A204.1 (cell line): ENCODE results near the gene CCDC12.

Experiments used
- FAIRE-seq: peaks from 2 replicates; lab custom pipeline; 2012; peaks lifted over from hg19 to GRCh38; lab: Jason Lieb, UNC

Gene CCDC12

DNA sequence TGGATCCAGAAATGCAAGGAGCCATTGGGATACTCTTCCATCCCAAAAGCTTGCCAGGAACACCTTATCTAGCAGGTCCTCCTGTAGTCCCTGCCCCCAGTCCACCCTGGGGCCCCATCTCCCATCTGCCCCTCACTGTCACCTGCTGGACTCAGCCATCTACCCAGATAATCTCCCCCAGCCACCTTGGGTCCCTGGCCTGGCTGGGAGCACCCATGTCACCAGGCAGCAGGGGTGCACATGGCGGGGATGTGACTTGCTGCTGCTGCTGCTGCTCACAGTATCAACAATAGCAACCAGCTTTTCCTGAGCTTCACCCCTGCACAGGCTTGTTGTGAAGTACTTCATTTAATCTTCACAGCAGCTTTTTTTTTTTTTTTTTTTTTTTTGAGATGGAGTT lies 86.4 kb downstream of the CCDC12 start:
- FAIRE-seq = no peak

DNA sequence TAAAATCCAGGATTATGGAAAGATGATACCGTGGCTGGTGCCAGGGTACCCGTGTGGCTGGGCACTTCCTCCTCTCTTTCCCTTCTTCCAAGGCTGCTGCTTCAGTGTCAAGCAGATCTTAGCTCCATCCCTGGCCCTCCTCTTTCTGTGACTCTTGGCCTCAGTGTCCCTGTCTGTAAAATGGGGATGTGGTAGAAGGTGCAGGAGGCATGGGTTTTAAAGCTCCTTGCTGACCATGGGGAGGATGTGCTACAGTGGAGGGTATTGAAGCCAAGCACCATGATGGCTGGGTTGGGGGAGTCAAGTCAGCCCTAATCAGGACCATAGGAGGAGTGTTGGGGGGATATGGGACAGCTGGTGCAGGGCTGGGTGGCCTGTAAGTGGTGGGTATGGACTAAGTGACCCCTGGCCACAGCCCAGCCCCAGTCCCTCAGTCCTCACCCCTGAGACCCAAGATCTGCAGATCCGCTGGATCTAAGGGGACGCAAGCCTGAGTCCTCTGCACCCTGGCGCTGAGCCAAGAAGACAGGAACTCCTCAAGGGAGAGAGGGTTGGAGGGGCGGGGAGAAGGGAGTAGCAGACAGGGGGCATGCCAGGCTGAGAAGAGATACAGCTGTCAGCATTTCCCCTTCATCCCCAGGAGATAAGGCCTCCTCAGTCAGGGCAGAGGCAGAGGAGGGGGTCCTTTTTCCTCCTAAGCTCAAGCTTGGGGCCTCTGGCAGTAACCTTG lies 87.0 kb downstream of the CCDC12 start:
- FAIRE-seq = no peak

DNA sequence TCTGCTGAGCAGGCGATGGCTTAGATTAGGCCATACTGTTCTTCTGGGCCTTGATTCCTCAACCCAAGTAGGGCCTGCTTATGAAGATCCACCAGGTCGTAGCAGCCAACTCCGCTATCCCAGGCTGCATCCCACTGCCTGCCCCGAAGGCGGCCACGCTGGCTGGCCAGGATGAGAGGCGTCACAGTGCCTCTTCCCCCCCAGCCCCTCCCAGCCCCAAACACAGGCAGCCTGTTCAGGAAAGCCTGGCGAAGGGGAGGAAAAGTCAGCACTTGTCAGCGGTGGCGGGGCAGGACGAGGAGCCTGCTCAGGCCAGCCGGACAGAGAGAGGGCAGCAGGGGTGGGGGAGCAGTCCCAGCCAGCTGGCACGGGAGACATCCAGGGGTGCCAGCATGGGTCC lies 87.8 kb downstream of the CCDC12 start:
- no peak for FAIRE-seq

DNA sequence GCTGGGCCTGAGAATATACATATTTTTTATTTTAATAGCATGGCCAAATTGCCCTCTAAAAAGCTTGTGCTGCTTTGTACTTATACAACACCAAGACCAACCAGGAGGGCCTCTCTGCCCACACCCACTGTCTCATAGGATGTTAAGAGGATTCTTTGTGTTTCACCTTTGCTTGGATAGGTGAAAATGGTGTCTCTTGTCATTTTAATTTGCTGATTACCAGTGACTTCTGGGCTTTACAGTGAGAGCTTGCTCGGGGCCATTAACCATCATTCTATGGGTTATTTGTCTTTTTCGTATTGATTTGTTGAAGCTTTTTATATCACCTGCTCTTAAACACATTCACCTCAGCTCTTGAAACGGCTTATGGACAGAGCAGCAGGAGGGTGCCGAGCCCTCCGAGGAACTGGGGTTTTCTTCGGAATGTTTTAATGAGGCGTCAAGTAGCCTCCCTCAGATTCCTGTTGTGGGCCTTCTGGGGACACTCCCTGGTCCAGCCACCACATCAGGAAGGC lies 88.5 kb downstream of the CCDC12 start:
- FAIRE-seq = no peak

DNA sequence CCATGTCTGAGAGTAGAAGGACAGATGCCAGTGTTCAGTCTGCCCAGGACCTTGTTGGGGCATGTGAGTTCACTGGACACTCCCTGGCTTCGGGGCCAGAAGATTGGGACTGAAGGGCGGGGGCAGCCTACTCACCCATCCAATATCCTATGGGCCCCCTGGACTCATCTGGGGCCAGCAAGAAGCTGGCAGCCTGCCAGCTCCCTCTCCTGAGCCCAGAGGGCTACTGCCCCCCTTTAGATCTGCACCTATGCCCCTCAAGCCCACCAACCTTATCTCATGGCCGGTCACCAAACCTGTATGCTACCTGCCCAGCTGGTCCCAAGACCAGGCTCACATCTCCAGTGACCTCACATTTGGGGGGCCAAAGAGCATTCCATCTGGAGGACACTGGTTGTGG lies 90.9 kb downstream of the CCDC12 start:
- no peak for FAIRE-seq

DNA sequence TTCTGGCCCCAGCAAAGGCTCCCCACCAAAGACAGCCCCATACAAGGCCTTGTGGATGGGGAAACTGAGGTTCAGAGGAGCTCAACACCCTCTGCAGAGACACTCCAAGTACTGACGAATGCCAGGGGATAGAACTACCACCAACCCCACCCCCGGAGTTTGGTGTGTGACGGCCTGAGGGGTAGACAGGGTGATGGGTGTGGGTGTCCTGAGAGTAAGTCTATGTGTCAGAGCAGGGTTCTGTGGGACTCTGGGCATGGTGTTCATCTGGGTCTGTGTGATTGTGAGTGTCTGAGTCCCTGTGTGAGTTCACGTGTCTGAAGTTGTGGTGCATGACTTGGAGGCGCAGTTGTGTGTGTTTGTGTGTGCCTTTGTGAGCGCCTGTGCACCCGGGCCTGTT lies 91.6 kb downstream of the CCDC12 start:
- no peak for FAIRE-seq

DNA sequence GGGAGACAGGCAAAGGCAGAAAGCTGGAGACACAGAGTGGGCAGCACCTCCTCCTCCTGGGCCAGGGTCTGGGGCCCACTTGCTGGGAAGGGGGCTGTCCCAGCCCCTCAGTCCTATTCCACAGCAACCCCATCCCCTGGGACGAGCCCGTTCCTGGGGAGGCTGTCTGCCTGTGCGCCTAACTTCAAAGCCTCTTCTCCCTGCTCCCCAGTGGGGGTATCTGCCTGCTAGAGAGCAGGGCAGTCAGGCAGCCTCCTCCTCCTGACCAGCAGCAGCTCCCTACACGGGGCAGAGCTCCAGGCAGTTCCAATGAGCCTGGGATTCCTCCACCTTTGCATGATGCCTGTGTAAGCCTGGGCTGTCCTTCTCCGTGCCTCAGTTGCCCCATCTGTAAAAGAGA lies 92.1 kb downstream of the CCDC12 start:
- FAIRE-seq = no peak

DNA sequence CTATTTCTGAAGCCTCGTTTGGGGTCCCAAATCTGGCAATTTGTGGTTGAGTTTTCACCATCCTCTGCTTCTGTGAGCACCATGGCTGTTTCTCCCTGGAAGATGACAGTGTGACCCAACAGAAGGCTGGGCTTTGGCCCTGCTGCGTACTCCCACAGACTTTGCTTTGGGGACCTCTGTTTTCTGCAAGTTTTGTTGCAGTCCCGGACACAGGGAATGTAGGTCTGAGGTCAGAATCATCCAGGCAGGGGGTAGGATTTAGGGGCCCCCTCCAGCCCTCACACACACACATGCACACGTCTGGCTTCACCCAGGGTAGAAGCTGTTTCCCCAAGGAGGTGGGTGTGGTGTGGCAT lies 92.7 kb downstream of the CCDC12 start:
- FAIRE-seq = no peak

DNA sequence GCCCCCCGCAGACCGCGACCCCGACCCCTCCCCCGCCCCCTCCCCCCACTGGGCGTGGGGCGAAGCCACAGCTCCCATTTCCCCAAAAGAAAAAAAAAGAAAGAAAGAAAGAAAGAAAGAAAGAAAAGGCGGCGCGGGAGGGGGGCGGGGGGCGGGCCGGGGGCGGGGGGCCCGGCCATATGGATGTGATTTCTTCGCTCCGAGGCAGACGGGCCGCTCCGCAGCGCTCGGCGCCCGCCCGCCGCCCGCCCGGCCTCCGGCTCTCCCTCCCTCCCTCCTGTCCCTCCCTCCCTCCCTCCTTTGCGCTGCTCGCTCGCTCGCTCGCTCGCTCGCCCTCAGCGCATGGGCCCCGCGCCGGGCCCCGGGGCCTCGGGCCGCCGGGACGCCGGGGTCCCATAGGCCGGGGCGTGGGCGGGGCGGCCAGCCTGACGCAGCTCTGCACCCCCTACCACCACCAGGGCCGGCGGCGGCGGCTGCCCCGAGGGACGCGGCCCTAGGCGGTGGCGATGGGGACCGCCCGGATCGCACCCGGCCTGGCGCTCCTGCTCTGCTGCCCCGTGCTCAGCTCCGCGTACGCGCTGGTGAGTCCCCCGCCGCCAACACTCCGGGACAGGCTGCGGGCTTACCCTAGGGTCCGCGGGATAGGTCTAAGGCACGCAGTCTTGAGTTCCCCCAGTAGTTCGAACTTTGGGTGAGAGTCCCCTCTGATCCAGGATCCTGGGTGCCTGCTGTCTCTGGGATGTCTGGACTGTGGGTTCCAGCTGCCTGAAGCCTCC lies 93.3 kb downstream of the CCDC12 start:
- no peak for FAIRE-seq

DNA sequence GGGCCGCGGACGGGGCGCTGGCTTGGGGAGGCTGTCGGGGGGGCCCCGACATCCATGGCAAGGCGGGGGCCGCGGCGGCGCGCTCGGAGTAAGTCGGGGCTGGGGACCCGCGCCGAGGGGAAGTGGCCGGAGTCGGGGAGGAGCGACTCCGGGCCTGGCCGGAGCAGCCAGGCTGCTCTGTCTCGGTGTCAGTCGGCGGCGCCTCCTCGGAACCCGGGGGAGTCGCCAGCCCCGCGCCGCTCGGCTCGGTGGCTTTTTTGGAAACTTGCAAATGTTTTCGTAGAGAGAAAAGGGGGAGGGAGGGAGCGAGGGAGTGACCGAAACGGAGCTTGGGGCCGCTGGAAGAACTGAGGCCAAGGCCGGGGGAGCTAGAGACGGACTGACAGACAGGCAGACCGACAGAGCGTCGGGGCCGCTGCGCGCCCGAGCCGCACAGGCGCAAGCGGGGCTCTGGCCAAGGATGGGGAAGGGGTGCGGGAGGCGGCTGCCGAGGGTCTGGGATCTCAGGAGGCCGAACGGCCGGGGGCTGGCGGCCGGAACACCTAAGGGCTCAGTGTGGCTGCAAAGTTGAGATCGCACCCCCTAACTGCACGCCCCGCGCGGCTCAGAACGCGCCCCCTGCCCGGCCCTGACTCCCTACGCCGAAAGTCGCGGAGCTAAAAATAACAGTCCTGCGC lies 94.0 kb downstream of the CCDC12 start:
- FAIRE-seq = no peak

DNA sequence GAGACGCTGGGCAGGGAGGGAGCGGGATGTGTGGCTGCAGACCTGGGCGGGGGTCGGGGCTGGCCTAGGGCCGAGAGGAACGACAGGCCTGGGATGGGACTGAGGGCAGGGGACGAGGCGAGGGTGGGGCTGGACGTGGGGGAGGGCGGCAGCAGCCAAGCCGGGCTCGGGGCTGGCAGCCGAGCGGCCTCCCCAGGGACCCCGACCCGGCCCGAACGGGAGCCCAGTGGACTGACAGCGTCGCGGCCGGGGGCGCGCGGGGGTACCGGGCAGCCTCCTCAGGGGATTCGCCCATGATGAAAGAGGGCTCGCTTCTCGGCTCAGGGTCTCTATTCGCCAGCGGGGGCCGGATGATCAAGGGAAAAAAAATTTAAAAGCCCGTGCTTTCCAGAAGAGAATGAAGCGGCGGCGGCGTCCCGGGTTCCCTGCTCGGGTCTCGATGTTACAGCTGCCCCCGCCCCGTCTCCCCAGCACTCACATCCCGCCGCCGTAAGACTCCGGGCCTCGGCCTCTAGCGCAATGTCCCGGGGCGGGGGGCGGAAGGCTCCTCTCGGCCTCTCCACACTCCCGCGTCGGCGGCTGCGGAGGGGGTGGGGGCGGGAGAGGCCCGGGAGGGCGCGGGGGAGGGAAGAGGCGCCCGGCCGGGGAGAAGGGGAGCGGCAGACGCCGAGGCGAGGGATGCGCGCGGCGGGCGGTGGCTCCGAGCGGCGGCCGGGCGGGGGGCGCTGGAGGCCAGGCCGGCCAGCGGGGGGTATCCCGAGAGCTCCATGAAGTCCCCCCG lies 94.8 kb downstream of the CCDC12 start:
- no peak for FAIRE-seq

DNA sequence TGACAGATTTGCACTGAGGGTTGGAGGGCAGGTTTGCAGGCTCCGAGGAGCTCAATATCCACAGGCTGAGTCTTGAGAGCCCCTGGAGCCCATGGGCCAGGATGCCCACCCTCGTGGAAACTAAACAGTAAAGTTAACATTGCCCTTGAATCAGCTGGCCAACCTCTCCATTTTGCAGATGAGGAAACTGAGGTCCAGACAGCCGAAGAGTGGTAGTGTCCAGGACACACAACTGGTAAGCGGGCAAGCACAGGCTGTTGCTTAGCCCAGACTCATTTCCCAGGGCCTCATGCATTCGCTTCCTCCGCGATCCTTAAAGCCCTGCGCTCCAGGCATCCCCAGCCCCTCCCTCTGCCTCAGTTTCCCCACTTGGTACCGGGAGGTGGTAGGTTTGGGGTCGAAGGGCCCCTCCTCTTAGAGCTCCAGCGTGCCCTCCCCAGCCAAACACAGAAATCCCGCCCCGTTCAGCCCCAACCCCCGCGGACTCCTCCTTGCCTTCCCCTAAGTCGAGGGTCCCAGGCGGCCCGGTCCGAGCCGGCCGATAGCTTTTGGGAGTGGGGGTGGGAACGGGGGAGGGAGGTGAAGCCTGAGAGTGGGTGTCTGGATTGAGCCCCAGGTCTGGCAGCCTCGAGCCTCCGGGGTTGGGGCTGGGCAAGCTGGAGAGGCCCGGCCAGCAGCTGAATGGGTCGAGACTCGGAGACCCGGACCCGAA lies 95.5 kb downstream of the CCDC12 start:
- no peak for FAIRE-seq

DNA sequence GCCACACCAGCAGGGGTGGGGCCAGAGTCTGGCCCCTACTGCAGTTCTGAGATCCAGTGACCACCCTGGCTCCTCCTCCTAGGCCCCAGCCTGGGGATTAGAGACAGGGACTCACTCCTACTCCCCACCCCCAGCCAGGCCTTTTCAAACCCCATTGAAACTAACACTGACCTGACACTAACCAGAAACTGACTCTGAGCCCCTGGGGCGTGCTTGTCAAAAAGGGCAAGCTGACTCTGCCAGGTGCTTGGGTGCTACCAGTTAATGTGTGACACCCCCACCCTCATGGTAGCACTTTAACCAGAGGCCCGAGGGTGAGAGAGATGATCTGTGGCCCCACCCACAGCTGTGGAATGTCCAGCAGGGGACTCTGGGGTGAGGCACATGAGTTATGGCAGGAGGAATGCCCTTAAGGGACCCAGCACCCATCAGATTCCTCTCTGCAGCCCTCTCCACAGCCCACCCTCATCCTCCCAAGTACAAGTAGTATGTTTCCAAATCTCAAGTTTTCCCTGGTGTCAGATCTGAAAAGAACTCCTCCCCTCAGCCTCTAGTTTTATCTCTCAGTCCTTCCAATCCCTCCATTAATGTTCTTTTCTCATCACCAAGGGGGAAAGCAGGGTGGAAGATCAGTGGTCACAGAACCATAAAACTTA lies 97.6 kb downstream of the CCDC12 start:
- no peak for FAIRE-seq

DNA sequence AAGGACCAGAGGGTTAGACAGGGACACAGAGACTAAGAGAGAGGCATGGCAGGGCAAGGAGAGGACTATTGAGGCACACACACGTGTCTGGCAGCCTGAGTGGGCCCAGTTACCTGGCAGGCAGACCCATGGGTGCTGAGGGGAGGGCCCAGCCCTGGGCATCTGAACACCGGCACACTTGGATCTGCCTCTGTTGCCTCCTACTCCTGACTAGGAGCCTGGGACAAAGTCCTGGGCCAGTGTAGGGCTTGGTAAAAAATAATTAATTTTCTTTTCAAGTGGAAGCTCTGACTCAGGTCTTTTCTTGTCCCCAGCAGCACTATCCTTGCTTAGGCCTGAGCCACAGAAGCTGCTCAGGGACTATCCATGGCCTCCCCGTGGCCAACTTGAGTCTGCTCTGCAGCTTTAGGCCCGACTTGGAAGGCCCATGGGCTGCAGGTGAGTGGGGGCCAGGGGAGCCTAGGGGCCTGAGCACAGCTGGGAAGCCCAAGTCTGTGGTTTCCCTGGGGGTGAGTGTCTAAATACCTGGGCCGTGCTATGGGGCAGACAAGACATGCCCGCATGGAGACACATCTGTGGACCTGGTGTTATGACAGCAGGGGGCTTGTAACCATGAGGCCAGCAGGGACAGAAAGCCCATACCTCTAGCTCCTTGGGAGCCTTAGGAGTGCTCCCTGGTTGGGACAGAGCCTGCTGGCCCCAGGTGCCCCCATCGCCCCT lies 99.0 kb downstream of the CCDC12 start, which contains the start of gene PTH1R:
TSS of gene PTH1R (plus strand) at position 316 of the 720 bp plus-strand sequence. CDS start 5,839 bp downstream, outside the sequence.
- FAIRE-seq = no peak

DNA sequence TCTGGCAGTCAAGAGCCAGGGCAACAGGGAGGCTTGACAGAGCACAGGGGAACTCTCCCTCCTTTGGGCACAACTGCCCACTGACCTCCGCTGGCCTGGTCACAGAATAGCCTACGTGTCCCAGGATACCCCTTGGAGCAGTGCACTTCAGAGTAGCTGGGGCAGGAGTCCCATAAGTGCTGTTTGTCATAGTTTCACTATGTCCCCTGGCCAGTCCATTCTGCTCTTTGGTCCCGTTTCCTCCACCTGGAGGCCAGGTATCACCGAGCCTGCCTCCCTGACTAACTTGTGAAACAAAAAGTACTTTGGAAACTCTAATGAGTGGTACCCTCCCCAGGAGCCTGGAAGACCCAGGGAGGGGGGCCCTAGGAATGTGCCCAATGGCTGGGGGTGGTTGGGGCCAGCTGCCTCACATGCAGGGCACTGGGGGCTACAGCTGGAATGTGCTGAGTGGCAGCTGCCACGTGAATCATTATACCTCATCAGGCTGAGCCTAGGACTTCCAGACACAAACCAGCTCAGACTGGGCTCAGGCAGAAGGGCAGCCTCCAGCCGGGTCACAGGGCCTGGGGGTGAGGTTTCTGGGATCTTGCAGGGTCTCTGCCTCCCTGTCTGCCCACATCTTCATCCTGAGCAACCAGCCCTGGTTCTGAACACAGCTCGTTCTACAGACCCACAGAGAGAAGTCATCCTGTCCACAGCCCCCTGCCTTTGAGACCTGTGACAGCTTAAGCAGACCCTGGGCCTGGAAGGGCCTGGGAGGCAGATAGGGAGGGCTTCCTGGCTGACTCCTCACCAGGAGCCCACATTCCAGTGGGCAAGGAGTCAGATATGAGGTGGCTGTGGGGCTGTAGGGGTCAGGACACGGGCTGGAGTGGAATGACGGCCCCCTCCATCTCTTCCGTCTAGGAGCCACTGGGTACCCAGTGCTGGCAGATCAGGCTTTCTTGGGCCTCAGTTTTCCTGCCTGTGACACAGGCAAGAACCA lies 99.9 kb downstream of the CCDC12 start:
- no peak for FAIRE-seq

DNA sequence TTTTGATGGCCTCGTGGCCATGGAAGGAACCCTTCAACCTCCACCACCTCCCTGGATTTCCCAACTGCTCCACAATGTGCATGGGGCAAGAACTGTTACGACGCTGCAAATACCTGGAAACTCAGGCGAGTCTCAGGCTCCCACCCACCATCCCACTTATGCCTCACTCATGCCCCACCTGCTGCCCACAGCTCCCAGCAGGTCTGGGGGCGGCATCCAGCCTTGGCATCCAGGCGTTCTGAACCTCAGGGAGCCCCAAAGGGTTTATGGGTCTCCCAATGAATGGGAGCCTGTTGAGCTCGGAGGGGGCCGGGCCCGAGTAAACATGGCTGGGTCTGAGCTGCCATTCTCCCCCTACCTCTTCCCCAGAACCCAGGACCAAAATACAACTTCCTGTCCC lies 101.0 kb downstream of the CCDC12 start:
- FAIRE-seq = no peak

DNA sequence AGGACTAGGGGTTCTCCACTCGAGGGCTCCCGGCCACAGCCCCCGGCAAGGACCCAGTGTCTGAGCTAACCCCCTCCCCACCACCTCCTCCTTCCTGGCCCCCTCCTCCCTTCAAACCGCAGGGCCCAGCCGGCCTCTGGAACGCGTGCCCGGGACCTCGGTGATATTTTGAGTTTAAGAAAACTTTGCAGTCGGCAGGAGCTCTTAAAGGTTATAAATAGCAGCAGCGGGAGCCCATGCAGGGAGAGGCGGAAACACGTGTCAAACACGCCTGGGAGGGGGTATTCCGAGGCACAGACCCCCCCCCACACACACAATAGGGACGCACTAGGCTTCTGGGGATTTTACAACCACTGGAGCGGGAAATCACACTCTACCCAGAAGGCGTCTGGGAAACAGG lies 102.1 kb downstream of the CCDC12 start:
- no peak for FAIRE-seq

DNA sequence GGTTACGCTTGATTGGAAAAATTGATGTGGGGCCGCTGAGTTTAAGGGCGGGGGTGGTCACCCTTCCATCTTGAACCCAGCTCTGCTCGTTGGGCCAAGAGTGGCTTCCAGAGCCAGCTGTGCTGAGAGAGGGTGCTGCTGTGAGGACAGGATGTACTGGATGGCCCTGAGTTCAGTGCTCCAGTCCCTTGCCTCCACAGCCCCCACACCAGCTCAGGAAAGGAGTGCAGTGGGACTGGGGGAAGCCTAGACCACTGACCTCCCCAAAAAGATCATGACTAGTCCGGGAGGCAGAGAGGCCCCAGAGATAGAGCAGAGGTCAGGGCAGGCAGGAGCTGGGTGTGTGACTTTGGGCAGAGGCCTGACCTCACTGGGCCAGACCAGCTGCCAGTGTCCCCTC lies 103.0 kb downstream of the CCDC12 start:
- no peak for FAIRE-seq
